SJSA1 (cell line): ENCODE results near the gene MCC. TPM values are rescaled to one million over a fixed set of nuclear protein-coding genes. Genes with fewer than 3 reads are reported as not detected.

ENCODE experiments used
- DNase-seq, 2 experiments: peaks; one replicate each; pipeline ENCODE4 v3.0.0-alpha.2; 2015 to 2020; ENCODE audit warnings: low spot score in 2 of 2, low read depth in 1 of 2
- H3K27ac ChIP-seq: fragments of 250-450 bp; sonication (Bioruptor Pico); 2 replicates; pipeline ENCODE4 v1.5.1; 2020; ENCODE audit warnings: mild to moderate bottlenecking, moderate library complexity
- H3K27me3 ChIP-seq: fragments of 250-450 bp; sonication (Bioruptor Pico); replicated peaks from 2 replicates; pipeline ENCODE4 v1.5.1; 2020; ENCODE audit warnings: mild to moderate bottlenecking, moderate library complexity
- H3K36me3 ChIP-seq: fragments of 250-450 bp; sonication (Bioruptor Pico); 2 replicates; pipeline ENCODE4 v1.5.1; 2020; ENCODE audit warnings: mild to moderate bottlenecking
- H3K4me1 ChIP-seq: fragments of 250-450 bp; sonication (Bioruptor Pico); replicated peaks from 2 replicates; pipeline ENCODE4 v1.6.1; 2021; ENCODE audit warnings: mild to moderate bottlenecking
- H3K4me3 ChIP-seq: fragments of 250-450 bp; sonication (Bioruptor Pico); 2 replicates; pipeline ENCODE4 v1.5.1; 2020; ENCODE audit warnings: mild to moderate bottlenecking
- H3K9me3 ChIP-seq: fragments of 250-450 bp; sonication (Bioruptor Pico); replicated peaks from 2 replicates; pipeline ENCODE4 v1.5.1; 2020; ENCODE audit warnings: mild to moderate bottlenecking
- total RNA-seq: library from RNA; depleted of rRNA; stranded (reverse); fragments of >200 nt; shearing (Covaris generic); gene quantifications from 2 replicates; pipeline ENCODE4 v1.2.3, GENCODE V29; 2014

MCC gene
- total RNA-seq, 1 experiment from 2014 or later, result 31.3 TPM

GRCh38 chr5:113052041-113052795 is 436.0 kb downstream of the MCC start:
- Histone ChIP-seq H3K9me3 (no peaks in the 10 kb centered on the region), H3K36me3 (peaks cover 36% of the 10 kb centered on the region)

DNA sequence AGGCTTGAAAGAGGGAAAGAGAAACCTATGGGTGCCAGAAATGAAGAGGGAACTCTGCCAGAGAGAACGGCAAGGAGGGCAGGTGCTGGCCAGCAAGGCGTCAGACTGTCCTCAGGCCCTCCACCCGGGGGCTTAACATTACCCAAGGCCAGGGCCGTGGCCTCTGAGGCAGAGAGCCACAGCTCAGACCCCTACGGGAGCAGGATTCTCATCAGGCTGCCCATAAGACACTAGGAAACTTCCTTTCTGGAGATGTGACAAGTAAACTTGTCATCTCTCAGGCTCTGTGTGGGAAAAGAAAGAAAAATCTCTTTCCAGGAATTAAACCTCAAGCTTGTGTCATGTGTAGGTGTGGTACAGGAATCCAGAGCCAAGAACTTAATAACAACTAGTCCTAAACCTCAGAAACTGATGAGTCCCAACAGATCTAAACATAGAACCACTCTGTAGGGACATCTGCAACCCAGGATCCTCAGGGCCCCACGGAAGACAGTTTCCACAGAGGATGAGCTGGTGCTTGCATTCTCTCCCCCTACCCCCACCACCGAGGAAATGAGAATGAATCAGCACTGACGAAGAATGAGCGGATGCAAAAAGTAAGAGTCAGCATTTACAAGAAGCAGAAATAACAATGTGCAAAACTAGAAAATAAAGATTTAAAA is 437.4 kb downstream of the MCC start:
- H3K27ac ChIP-seq, result peak overlapping the region; percentile 60
- peak; percentile 75 to 80 for DNase-seq
- H3K4me3 ChIP-seq, result no peak overlapping the region
- H3K9me3 ChIP-seq, result no peaks in the 10 kb centered on the region
- no peaks in the 10 kb centered on the region for H3K27me3 ChIP-seq
- H3K36me3 ChIP-seq, result peaks cover 34% of the 10 kb centered on the region
- peaks cover 40% of the 10 kb centered on the region for H3K4me1 ChIP-seq

More at GRCh38 chr5:113052041-113052795, 436.0 kb downstream of the MCC start:
- H3K4me3 ChIP-seq, result no peak overlapping the region
- H3K4me1 ChIP-seq, result peaks cover 33% of the 10 kb centered on the region
- no peaks in the 10 kb centered on the region for H3K27me3 ChIP-seq
- peak overlapping the region; percentile 60; the same call in 1 of the 2 replicates for H3K27ac ChIP-seq
- no peak for DNase-seq

DNA sequence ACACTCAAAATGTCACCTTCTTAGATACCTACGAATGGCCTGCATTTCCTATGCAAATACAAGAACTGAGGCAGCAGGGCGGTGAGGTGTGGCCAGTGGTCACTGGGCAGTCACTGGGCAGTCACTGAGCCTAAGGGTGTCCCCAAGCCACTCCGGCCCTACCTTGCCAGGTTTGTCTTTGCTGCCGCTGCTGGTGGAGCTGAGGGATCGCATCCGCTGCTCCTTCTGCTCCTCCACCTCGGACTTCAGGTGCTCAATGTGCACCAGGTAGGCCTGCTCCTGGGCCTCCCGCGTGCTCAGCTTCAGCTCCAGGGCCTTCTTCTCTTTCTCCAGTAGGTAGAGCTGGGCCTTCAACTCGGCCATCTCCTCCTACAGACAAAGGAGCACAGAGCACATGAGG is 439.3 kb downstream of the MCC start:
- Histone ChIP-seq H3K27ac (no peak overlapping the region), H3K4me1 (peaks cover 47% of the 10 kb centered on the region), H3K4me3 (no peak overlapping the region), H3K9me3 (no peaks in the 10 kb centered on the region), H3K27me3 (no peaks in the 10 kb centered on the region), H3K36me3 (peaks cover 26% of the 10 kb centered on the region)
- no peak for DNase-seq

- Histone ChIP-seq H3K4me3 (no peak overlapping the region), H3K9me3 (no peaks in the 10 kb centered on the region), H3K27ac (peak overlapping the region; percentile 36; the same call in 1 of the 2 replicates), H3K27me3 (no peaks in the 10 kb centered on the region), H3K4me1 (peaks cover 56% of the 10 kb centered on the region), H3K36me3 (peaks cover 17% of the 10 kb centered on the region)
- DNase-seq, result no peak
Observed at GRCh38 chr5:113047733-113048652, 440.3 kb downstream of the MCC start.

GRCh38 chr5:113047234-113047633 is 441.0 kb downstream of the MCC start:
- Histone ChIP-seq H3K27ac (peak overlapping the region; percentile 36; the same call in 1 of the 2 replicates), H3K9me3 (no peaks in the 10 kb centered on the region)
- DNase-seq, result peak; percentile 55 to 77

GRCh38 chr5:113044776-113045465 is 443.3 kb downstream of the MCC start:
- Histone ChIP-seq H3K4me1 (peaks cover 33% of the 10 kb centered on the region), H3K36me3 (peaks cover 15% of the 10 kb centered on the region), H3K27me3 (no peaks in the 10 kb centered on the region), H3K9me3 (no peaks in the 10 kb centered on the region), H3K27ac (no peak overlapping the region), H3K4me3 (no peak overlapping the region)
- DNase-seq, result no peak

More at GRCh38 chr5:113047234-113047633, 441.0 kb downstream of the MCC start:
- peaks cover 13% of the 10 kb centered on the region for H3K36me3 ChIP-seq
- H3K4me3 ChIP-seq, result no peak overlapping the region
- peaks cover 56% of the 10 kb centered on the region for H3K4me1 ChIP-seq
- H3K27me3 ChIP-seq, result no peaks in the 10 kb centered on the region

DNA sequence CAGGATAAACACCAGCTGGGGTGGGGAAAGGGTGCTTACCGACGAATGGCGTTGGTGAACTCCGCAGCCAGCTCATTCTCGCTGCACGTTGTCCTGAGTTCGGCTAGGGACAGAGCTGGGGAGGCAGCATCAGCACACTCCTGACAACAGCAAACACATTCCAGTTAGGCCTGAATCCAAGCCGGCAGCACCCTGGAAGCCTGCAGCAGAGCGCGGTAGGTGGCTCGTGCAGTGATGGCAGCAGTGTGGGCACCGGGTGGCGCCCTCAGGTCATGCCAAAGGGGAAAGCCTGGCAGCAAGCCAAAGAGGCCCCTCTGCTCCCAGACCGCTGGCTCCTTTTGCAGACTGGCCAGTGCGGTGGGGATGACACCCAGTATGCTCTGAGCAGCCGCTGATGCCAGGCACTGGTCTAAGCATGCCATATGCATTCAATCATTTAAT is 444.7 kb downstream of the MCC start:
- Histone ChIP-seq H3K4me1 (peaks cover 32% of the 10 kb centered on the region), H3K4me3 (no peak overlapping the region), H3K36me3 (peaks cover 13% of the 10 kb centered on the region), H3K27ac (no peak overlapping the region), H3K9me3 (no peaks in the 10 kb centered on the region), H3K27me3 (no peaks in the 10 kb centered on the region)
- peak; percentile 23 to 69 for DNase-seq

GRCh38 chr5:113042491-113043243 is 445.6 kb downstream of the MCC start:
- no peak overlapping the region for H3K27ac ChIP-seq
- DNase-seq, result no peak

DNA sequence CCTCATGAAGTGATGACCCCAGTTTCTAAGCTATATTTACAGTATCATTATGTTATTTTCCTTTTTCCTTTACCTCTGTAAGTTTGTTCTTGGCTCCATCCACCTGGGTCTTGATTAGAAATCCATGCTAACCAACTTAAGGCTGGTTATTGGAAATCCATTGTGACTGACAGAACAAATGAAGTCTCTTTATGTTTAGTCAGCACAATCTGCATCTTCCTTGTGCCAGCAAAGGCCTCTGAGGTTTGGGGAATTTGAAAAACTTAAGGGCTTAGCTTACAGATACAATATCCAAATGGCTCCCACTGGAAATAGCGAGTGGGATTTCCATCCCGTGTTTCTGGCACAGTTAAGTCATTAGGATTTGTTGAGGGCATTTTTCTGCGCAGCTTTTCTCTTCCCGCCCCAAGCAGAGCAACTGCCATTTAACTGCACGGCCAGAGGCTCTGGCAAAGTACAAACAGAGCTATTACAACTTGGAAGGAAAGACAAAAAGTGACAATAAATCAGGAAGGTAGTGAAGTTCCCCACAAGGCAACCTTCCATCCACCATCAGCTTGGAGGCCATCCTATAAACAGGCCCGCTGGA is 447.5 kb downstream of the MCC start:
- DNase-seq, result no peak
- Histone ChIP-seq H3K27ac (no peak overlapping the region), H3K9me3 (no peaks in the 10 kb centered on the region), H3K27me3 (no peaks in the 10 kb centered on the region), H3K4me1 (peaks cover 19% of the 10 kb centered on the region), H3K4me3 (no peak overlapping the region), H3K36me3 (peaks cover 11% of the 10 kb centered on the region)

More at GRCh38 chr5:113042491-113043243, 445.6 kb downstream of the MCC start:
- peaks cover 30% of the 10 kb centered on the region for H3K4me1 ChIP-seq
- H3K9me3 ChIP-seq, result no peaks in the 10 kb centered on the region
- no peak overlapping the region for H3K4me3 ChIP-seq
- no peaks in the 10 kb centered on the region for H3K27me3 ChIP-seq
- H3K36me3 ChIP-seq, result peaks cover 11% of the 10 kb centered on the region

DNA sequence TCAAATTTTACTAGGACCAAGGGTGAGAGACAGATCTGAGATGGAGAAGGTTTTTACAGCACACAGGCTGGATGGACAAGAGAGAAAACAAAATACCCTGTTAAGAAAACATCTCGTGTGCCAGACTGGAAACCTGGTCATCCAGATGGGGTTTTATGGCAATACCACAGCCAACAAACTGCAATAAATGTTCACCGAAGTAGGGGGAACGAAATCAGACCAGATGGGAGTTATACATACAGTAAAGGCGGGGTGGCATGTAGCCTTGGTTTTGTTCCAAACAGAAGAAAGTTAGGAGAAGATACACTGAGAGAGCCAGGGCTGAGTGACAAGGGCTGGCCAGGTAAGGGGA is 448.3 kb downstream of the MCC start:
- Histone ChIP-seq H3K4me3 (no peak overlapping the region), H3K36me3 (peaks cover 11% of the 10 kb centered on the region), H3K4me1 (peaks cover 25% of the 10 kb centered on the region), H3K9me3 (no peaks in the 10 kb centered on the region), H3K27me3 (no peaks in the 10 kb centered on the region), H3K27ac (no peak overlapping the region)
- DNase-seq, result no peak

- no peak overlapping the region for H3K27ac ChIP-seq
Observed at GRCh38 chr5:113039229-113039933, 448.9 kb downstream of the MCC start.

GRCh38 chr5:113038714-113039113 is 449.5 kb downstream of the MCC start:
- peaks cover 26% of the 10 kb centered on the region for H3K4me1 ChIP-seq
- no peak overlapping the region for H3K4me3 ChIP-seq
- peaks cover 11% of the 10 kb centered on the region for H3K36me3 ChIP-seq
- no peaks in the 10 kb centered on the region for H3K9me3 ChIP-seq
- DNase-seq, result peak in 1 of 2 experiments; percentile 43
- no peaks in the 10 kb centered on the region for H3K27me3 ChIP-seq
- H3K27ac ChIP-seq, result no peak overlapping the region

More at GRCh38 chr5:113039229-113039933, 448.9 kb downstream of the MCC start:
- no peak overlapping the region for H3K4me3 ChIP-seq
- H3K4me1 ChIP-seq, result peaks cover 28% of the 10 kb centered on the region
- peak in 1 of 2 experiments; percentile 39 for DNase-seq
- peaks cover 11% of the 10 kb centered on the region for H3K36me3 ChIP-seq
- no peaks in the 10 kb centered on the region for H3K27me3 ChIP-seq
- no peaks in the 10 kb centered on the region for H3K9me3 ChIP-seq
